Measurements from ENCODE around the gene LOXL4. TPM values are rescaled to one million over a fixed set of nuclear protein-coding genes. Genes with fewer than 3 reads are reported as not detected.
A peak's percentile ranks its signal among the peaks of the same experiment; 100 is the strongest.

Gene LOXL4
- total and polyA plus RNA-seq, 3 donors from 2014 or later: 14.0 to 38.2 (median 18.9) TPM

DNA sequence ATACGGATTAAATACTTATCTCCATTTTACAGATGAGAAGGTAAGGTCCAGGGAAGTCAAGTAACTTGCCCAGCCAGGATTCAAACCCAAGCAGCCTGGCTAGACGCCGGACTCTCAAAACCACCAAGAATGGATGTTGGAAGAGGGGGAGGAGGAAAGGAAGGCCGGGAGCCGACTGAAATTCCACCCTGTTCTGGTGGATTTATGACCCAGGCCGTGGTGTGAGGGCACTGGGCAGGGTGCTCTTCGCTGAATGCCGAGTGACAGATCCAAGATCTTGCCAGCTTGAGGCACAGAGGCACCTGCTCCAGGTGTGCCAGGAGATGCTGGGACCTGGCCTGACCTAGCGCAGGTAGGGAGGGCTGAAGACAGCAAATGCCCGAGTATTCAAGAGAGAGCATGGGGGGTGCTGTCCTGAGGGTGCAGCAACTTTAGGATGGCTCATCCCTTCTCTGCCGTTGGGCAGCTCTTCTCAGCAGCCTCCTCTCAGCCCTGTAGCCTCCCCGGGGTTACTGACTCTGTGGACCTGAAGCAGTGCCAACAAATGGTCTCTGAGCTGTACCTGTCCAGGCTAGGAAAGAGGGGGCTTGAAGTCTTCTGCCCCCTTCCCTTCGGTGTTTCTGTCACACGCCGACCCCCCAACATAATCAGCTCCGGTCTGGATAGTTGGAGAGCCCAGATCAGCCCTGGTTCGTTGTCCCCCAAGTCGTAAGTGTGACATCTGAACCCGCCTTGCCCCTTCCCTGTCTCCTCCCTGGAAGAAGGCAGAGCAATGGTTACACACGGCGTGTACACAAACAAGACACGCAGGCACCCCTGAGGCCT is 713 bp downstream of the LOXL4 start:
- DNase-seq: peak; percentile 50
- no peak for TF ChIP-seq POLR2A (IDR thresholded peaks at IDR 0.05)
- TF ChIP-seq, protein P1, sequence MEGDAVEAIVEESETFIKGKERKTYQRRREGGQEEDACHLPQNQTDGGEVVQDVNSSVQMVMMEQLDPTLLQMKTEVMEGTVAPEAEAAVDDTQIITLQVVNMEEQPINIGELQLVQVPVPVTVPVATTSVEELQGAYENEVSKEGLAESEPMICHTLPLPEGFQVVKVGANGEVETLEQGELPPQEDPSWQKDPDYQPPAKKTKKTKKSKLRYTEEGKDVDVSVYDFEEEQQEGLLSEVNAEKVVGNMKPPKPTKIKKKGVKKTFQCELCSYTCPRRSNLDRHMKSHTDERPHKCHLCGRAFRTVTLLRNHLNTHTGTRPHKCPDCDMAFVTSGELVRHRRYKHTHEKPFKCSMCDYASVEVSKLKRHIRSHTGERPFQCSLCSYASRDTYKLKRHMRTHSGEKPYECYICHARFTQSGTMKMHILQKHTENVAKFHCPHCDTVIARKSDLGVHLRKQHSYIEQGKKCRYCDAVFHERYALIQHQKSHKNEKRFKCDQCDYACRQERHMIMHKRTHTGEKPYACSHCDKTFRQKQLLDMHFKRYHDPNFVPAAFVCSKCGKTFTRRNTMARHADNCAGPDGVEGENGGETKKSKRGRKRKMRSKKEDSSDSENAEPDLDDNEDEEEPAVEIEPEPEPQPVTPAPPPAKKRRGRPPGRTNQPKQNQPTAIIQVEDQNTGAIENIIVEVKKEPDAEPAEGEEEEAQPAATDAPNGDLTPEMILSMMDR (IDR thresholded peaks at IDR 0.05): no peak
- intact Hi-C loops (cut with DNase I; ENCODE audit: low total_unique reads): no loop called here
- H3K4me3 ChIP-seq: peak overlapping the region; percentile 57 to 76
- peaks cover 14% of the 10 kb centered on the region for H3K4me1 ChIP-seq
- H3K27ac ChIP-seq: peak overlapping the region; percentile 73 to 83
- no peaks in the 10 kb centered on the region for H3K36me3 ChIP-seq (ENCODE audit: low read depth, missing control alignments)
- H3K27me3 ChIP-seq: no peaks in the 10 kb centered on the region
- no peaks in the 10 kb centered on the region for H3K9me3 ChIP-seq
- 39% methylated on average over 16 to 22 of the region's 22 CpGs for WGBS, 2 donors

DNA sequence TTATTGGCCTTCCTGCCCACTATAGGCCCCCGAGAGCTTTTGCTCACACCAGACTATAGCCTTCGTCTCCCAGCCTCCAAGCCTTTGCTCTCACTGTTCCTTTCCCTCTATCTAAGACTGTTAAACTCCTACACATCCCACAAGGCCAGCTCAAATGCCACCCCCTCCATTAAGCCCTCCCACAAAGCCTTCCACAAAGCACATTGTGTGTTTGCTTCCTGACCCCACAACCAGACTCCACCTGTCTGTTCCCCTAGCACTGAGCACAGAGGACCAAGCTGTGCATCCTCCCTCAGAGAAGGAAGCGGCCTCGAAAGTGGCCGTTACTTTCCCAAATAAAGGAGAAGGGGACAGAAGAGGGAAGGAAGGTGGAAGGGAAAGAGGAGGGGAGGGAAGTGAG is 1.3 kb downstream of the LOXL4 start:
- H3K4me3 ChIP-seq: peak overlapping the region in 1 of 2 donors; percentile 76
- peak; percentile 67 for DNase-seq
- peaks cover 14% of the 10 kb centered on the region for H3K4me1 ChIP-seq
- no peaks in the 10 kb centered on the region for H3K36me3 ChIP-seq (ENCODE audit: low read depth, missing control alignments)
- intact Hi-C loops (cut with DNase I; ENCODE audit: low total_unique reads): no loop called here
- WGBS, 2 donors: 72 to 75% methylated on average over 5 of the region's 5 CpGs
- no peaks in the 10 kb centered on the region for H3K9me3 ChIP-seq
- no peak for TF ChIP-seq POLR2A (IDR thresholded peaks at IDR 0.05)
- TF ChIP-seq, protein P1 (IDR thresholded peaks at IDR 0.05): no peak
- H3K27me3 ChIP-seq: no peaks in the 10 kb centered on the region
- H3K27ac ChIP-seq: peak overlapping the region in 1 of 2 donors; percentile 73

DNA sequence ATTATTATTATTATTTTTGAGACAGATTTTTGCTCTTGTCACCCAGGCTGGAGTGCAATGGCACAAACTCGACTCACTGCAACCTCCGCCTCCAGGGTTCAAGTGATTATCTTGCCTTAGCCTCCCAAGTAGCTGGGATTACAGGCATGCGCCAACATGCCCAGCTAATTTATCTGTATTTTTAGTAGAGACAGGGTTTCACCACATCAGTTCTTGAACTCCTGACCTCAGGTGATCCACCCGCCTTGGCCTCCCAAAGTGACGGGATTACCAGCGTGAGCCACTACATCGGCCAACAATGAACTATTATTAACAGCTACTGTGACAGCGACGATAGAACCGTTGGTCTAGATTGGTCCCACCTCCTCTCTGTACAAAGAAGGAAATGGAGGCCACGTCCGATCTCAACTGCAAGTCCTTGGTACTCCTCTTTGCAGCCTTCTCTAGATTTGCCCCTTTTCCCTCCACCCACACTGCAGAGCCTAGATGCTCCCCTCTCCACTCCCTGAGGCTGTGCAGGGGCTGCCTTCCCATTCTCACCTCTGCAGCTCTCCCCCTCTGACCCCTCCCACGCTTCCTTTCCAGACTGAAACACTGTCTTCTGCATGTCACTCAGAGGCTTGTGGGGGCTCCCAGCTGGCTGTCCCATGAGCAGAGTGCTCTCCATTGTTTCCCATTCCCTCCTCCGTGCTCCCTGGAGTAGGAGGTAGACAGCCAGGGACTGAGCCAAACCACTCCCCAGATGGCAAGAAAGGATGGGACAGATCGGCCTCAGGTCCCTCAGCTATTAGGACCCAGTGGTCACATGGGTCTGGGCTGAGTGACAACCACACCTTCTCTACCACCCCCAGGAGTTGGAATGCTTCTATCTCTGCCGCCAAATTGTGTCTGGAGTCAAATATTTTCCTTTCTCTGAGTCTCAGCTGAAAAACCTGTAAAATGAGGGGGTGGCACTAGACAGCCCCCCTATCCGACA is 2.3 kb downstream of the LOXL4 start:
- Histone ChIP-seq H3K27me3 (no peaks in the 10 kb centered on the region), H3K27ac (no peak overlapping the region), H3K4me3 (no peak overlapping the region), H3K36me3 (ENCODE audit: low read depth, missing control alignments) (no peaks in the 10 kb centered on the region), H3K9me3 (no peaks in the 10 kb centered on the region), H3K4me1 (peaks cover 16% of the 10 kb centered on the region)
- TF ChIP-seq, protein P1 (IDR thresholded peaks at IDR 0.05): no peak
- TF ChIP-seq POLR2A (IDR thresholded peaks at IDR 0.05): no peak
- DNase-seq: peak; percentile 93
- 68 to 73% methylated on average over 13 to 17 of the region's 17 CpGs for WGBS, 2 donors
- intact Hi-C loops (cut with DNase I; ENCODE audit: low total_unique reads): no loop called here

DNA sequence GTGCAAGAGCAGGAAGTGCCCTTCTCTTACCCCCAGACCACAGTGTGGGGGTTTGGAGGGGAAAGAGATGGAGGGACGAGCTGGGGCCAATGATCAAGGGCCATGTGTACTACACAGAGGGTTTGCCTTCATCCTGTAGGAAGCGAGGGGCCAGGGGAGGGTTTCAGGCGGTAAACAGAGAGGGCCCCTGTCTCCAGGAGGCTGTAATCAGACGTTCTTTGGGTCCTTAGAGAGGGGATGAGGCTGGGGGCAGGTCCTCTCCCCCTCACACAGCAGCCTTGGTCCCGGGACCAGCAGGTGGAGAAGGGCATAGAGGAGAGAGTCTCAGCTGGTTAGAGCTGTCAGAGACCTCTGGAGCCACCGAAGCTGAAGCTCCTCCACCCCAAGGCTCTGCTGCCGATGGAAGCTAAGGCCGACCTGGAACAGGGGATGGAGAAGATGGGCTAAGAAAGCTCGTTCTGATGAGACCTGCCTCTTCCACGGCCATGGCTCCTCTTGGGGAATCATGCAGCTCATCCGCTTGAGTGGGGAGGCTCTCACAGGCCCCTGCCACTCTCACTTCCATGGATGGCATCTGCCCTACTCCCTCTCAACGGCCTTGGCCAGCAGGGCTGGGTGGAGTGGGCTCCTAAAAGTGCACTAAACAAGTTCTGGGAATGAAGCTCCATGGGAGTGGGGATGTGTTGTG is 3.5 kb downstream of the LOXL4 start:
- intact Hi-C loops (cut with DNase I; ENCODE audit: low total_unique reads): no loop called here
- Histone ChIP-seq H3K36me3 (ENCODE audit: low read depth, missing control alignments) (no peaks in the 10 kb centered on the region), H3K4me3 (no peak overlapping the region), H3K27me3 (no peaks in the 10 kb centered on the region), H3K27ac (no peak overlapping the region), H3K4me1 (peaks cover 16% of the 10 kb centered on the region), H3K9me3 (no peaks in the 10 kb centered on the region)
- WGBS, 2 donors: 79 to 92% methylated on average over 12 of the region's 12 CpGs
- DNase-seq: no peak
- TF ChIP-seq, protein P1 (IDR thresholded peaks at IDR 0.05): no peak
- TF ChIP-seq POLR2A (IDR thresholded peaks at IDR 0.05): no peak
